GM19397 (cell line): ENCODE measurements around the gene FILIP1.
A peak's percentile ranks its signal among the peaks of the same experiment; 100 is the strongest.

Source experiments
- ATAC-seq: cut with Tn5 transposase; IDR thresholded peaks from one replicate; pipeline ENCODE4 v1.9.1; 2021; ENCODE audit warnings: mild to moderate bottlenecking, moderate library complexity; ENCODE audit not compliant: unreplicated experiment

Gene FILIP1

GRCh38 chr6:75493400-75494064 is at the start of gene FILIP1:
Gene FILIP1 (minus strand): TSS chr6:75493800. CDS start chr6:75414972, 78,828 bp downstream.
- ATAC-seq = no peak

GRCh38 chr6:75543311-75543710 is 49.7 kb upstream of the FILIP1 start:
- no peak for ATAC-seq

- no peak for ATAC-seq
Observed at GRCh38 chr6:75539136-75539535, 45.5 kb upstream of the FILIP1 start.

- ATAC-seq = no peak
Observed at GRCh38 chr6:75532521-75532920, 38.9 kb upstream of the FILIP1 start.

GRCh38 chr6:75531174-75531573 is 37.6 kb upstream of the FILIP1 start:
- no peak for ATAC-seq

- no peak for ATAC-seq
Observed at GRCh38 chr6:75530696-75531095, 37.1 kb upstream of the FILIP1 start.

GRCh38 chr6:75528423-75528822 is 34.8 kb upstream of the FILIP1 start:
- no peak for ATAC-seq

GRCh38 chr6:75526502-75527127 is 33.0 kb upstream of the FILIP1 start:
- ATAC-seq = peak; percentile 79

- ATAC-seq = no peak
Observed at GRCh38 chr6:75525682-75526081, 32.1 kb upstream of the FILIP1 start.

- ATAC-seq = no peak
Observed at GRCh38 chr6:75524322-75524972, 30.8 kb upstream of the FILIP1 start.

- ATAC-seq = no peak
Observed at GRCh38 chr6:75516757-75517156, 23.2 kb upstream of the FILIP1 start.

GRCh38 chr6:75512591-75512990 is 19.0 kb upstream of the FILIP1 start:
- ATAC-seq = no peak

- no peak for ATAC-seq
Observed at GRCh38 chr6:75505424-75505823, 11.8 kb upstream of the FILIP1 start.

- no peak for ATAC-seq
Observed at GRCh38 chr6:75504465-75505222, 11.0 kb upstream of the FILIP1 start.

GRCh38 chr6:75503291-75503690 is 9.7 kb upstream of the FILIP1 start:
- no peak for ATAC-seq

- ATAC-seq = no peak
Observed at GRCh38 chr6:75502884-75503283, 9.3 kb upstream of the FILIP1 start.

GRCh38 chr6:75501756-75502155 is 8.2 kb upstream of the FILIP1 start:
- no peak for ATAC-seq

GRCh38 chr6:75499640-75500039 is 6.0 kb upstream of the FILIP1 start:
- ATAC-seq = no peak

- ATAC-seq = no peak
Observed at GRCh38 chr6:75498862-75499261, 5.3 kb upstream of the FILIP1 start.

GRCh38 chr6:75497994-75498393 is 4.4 kb upstream of the FILIP1 start:
- ATAC-seq = no peak

GRCh38 chr6:75495011-75495410 is 1.4 kb upstream of the FILIP1 start:
- no peak for ATAC-seq
